Measurements from ENCODE around the gene TBC1D19. TPM values are rescaled to one million over a fixed set of nuclear protein-coding genes. Genes with fewer than 3 reads are reported as not detected.
"Not testable (repeated sequence)": the region's sequence is repeated elsewhere in the genome, so short reads cannot be mapped to it uniquely, and the experiment has no call there.

Gene TBC1D19
- total RNA-seq, 1 donor from 2014 or later: 5.2 TPM

DNA sequence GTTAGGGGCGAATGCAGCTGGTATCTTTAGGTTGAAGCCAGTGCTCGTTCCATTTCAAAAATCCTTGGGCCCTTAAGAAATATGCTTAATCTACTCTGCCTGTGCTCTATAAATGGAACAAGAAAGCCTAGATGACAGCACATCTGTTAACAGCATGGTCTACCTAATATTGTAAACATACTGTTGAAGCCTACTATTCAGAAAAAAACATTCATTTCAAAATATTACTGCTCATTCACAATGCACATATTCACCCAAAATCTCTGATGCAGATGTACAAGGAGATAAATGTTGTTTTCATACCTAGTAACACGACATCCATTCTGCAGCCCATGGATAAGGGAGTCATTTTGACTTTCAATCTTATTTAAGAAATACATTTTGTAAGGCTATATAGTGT is 106.6 kb downstream of the TBC1D19 start:
- DNase-seq: no peak
- Mint-ChIP-seq H3K4me1 (no peaks in the 10 kb centered on the region), H3K9me3 (no peaks in the 10 kb centered on the region), H3K27me3 (no peaks in the 10 kb centered on the region), H3K27ac (no peak overlapping the region), H3K36me3 (ENCODE audit: low read depth) (peaks cover 18% of the 10 kb centered on the region), H3K4me3 (no peak overlapping the region)
- POLR2A ChIA-PET: no interaction called here
- CTCF ChIA-PET: no interaction called here
- TF ChIP-seq, protein P1, sequence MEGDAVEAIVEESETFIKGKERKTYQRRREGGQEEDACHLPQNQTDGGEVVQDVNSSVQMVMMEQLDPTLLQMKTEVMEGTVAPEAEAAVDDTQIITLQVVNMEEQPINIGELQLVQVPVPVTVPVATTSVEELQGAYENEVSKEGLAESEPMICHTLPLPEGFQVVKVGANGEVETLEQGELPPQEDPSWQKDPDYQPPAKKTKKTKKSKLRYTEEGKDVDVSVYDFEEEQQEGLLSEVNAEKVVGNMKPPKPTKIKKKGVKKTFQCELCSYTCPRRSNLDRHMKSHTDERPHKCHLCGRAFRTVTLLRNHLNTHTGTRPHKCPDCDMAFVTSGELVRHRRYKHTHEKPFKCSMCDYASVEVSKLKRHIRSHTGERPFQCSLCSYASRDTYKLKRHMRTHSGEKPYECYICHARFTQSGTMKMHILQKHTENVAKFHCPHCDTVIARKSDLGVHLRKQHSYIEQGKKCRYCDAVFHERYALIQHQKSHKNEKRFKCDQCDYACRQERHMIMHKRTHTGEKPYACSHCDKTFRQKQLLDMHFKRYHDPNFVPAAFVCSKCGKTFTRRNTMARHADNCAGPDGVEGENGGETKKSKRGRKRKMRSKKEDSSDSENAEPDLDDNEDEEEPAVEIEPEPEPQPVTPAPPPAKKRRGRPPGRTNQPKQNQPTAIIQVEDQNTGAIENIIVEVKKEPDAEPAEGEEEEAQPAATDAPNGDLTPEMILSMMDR (IDR thresholded peaks at IDR 0.05): no peak
- no peak for ATAC-seq (ENCODE audit: low read depth)
- intact Hi-C loops (cut with micrococcal nuclease): no loop called here

DNA sequence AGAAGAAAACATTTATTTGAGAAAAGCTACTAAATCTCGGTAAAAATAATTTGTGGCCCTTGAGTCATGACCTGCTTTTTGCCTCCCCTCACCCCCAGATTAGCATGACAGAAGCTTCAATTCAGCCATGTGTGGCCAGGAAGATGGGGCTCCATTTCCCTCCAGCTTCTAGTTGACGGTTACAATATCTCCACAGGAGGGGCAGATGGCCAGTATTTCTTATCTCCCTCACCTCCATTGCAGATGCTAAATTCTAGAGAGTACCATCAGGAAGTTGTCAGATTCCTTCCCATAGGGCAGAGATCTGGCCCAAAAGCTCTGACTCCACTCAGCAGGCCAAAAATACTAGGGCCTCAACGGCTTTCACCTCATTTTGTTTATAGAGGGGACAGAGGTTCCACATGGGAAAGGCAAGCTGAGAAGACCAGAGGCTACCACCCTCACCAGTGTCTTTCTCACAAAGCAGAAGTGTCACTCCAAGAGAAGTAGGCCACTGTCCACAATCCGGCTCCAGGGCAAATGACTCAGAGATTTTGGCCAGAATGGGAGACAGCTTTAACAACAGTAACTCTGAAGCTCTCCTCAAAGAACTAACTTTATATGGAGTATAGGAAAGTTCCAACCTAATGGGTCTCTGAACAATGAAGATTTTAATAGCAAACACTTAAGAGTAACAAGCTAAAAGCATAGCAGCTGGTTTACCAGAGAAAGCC is 108.3 kb downstream of the TBC1D19 start:
- Mint-ChIP-seq H3K27me3 (no peaks in the 10 kb centered on the region), H3K27ac (no peak overlapping the region), H3K9me3 (peaks cover 3% of the 10 kb centered on the region), H3K4me1 (no peaks in the 10 kb centered on the region), H3K36me3 (ENCODE audit: low read depth) (peaks cover 16% of the 10 kb centered on the region), H3K4me3 (no peak overlapping the region)
- ChIA-PET CTCF (no interaction called here), POLR2A (no interaction called here)
- ATAC-seq (ENCODE audit: low read depth) (no peak), DNase-seq (no peak)
- TF ChIP-seq, protein P1 (IDR thresholded peaks at IDR 0.05): no peak
- intact Hi-C loops (cut with micrococcal nuclease): no loop called here

DNA sequence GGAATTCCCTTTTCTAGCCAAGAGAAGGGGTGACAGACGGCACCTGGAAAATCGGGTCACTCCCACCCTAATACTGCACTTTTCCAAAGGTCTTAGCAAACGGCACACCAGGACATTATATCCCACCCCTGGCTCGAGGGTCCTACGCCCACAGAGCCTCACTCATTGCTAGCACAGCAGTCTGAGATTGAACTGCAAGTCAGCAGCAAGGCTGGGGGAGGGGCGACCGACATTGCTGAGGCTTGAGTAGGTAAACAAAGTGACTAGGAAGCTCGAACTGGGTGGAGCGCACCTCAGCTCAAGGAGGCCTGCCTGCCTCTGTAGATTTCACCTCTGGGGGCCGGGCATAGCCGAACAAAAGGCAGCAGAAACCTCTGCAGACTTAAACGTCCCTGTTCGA is 110.2 kb downstream of the TBC1D19 start:
- CTCF ChIA-PET; H3K9me3 Mint-ChIP-seq; H3K27ac Mint-ChIP-seq; ATAC-seq (ENCODE audit: low read depth); H3K27me3 Mint-ChIP-seq; POLR2A ChIA-PET; H3K4me1 Mint-ChIP-seq; DNase-seq; intact Hi-C loops (cut with micrococcal nuclease); H3K4me3 Mint-ChIP-seq: not testable (repeated sequence)
- H3K36me3 Mint-ChIP-seq (ENCODE audit: low read depth): peaks cover 14% of the 10 kb centered on the region

DNA sequence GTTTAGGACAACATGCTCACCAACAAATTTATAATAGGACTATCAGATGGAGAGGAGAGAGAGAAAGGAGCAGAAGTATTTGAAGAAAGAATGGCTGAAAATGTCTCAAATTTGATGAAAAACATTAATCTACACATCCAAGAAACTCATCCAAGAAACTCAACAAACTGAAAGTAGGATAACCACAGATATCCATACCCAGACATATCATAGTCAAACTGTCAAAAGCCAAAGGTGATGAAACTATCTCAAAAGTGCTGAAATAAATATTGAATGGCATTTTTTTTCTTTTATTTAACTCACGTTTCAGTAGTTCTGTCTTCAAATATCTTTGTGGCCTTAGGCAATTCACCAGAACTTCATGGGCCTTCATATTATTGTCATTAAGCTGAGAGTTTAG is 116.2 kb downstream of the TBC1D19 start:
- no peaks in the 10 kb centered on the region for H3K27me3 Mint-ChIP-seq
- intact Hi-C loops (cut with micrococcal nuclease): no loop called here
- no peak for DNase-seq
- TF ChIP-seq, protein P1 (IDR thresholded peaks at IDR 0.05): no peak
- H3K4me1 Mint-ChIP-seq: no peaks in the 10 kb centered on the region
- no peak overlapping the region for H3K27ac Mint-ChIP-seq
- CTCF ChIA-PET: no interaction called here
- H3K9me3 Mint-ChIP-seq: peaks cover 5% of the 10 kb centered on the region
- no peak overlapping the region for H3K4me3 Mint-ChIP-seq
- no peaks in the 10 kb centered on the region for H3K36me3 Mint-ChIP-seq (ENCODE audit: low read depth)
- POLR2A ChIA-PET: no interaction called here
- ATAC-seq (ENCODE audit: low read depth): no peak

DNA sequence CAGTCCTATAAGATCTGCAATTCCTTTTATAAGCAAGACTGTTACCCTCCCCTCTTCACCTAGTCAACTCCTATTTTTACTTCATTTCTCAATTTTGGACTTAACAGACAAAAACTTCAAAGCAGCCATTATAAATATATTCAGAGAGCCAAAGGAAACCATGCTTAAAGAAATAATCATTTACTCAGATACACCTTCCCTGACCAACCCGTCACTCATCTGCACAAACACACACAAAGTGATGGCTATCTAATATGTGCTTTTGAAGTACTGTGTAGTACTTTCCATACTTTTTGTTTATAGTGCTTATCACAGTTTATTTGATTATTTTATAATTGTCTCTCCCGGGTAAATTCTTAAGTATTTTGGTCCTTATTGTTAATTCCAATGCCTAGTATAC is 117.2 kb downstream of the TBC1D19 start:
- Mint-ChIP-seq H3K36me3 (ENCODE audit: low read depth) (no peaks in the 10 kb centered on the region), H3K4me1 (no peaks in the 10 kb centered on the region), H3K27me3 (no peaks in the 10 kb centered on the region), H3K27ac (no peak overlapping the region), H3K4me3 (no peak overlapping the region), H3K9me3 (peaks cover 2% of the 10 kb centered on the region)
- TF ChIP-seq, protein P1 (IDR thresholded peaks at IDR 0.05): no peak
- CTCF ChIA-PET: no interaction called here
- intact Hi-C loops (cut with micrococcal nuclease): no loop called here
- DNase-seq: no peak
- no peak for ATAC-seq (ENCODE audit: low read depth)
- POLR2A ChIA-PET: no interaction called here

DNA sequence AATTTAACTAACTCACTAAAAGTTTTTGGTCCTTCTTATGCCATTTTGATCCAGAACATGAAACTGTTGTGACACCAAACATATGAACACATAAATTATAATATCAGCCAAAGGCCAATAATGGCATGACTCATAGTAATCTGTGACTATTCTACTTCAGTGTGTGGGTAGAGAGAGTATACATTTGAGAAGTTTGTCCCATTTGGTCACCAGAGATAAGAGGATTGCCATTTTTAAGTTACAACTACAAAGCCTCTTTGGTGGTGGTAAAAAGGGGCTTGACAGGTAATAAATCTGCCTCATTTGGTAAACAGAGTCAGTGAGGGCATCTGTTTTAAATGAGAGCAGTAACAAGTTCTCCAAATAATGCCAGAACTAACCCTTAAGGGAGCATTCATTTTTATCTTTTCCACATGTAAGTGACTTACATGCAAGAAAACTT is 117.9 kb downstream of the TBC1D19 start:
- no peak for ATAC-seq (ENCODE audit: low read depth)
- intact Hi-C loops (cut with micrococcal nuclease): no loop called here

More for the DNA sequence above, 117.9 kb downstream of the TBC1D19 start:
- TF ChIP-seq, protein P1 (IDR thresholded peaks at IDR 0.05): no peak
- Mint-ChIP-seq H3K4me3 (no peak overlapping the region), H3K4me1 (no peaks in the 10 kb centered on the region), H3K27me3 (no peaks in the 10 kb centered on the region), H3K9me3 (peaks cover 2% of the 10 kb centered on the region), H3K27ac (no peak overlapping the region), H3K36me3 (ENCODE audit: low read depth) (no peaks in the 10 kb centered on the region)
- ChIA-PET CTCF (no interaction called here), POLR2A (no interaction called here)
- DNase-seq: no peak

Data from activated B cell treated with CpG ODN at 0.5 μM for 24 hours (primary cell).